Bronchial epithelial cell (primary cell): ENCODE measurements around the gene FAT1. TPM values are rescaled to one million over a fixed set of nuclear protein-coding genes. Genes with fewer than 3 reads are reported as not detected.
A peak's percentile ranks its signal among the peaks of the same experiment; 100 is the strongest.

Experiments
- DNase-seq: peaks from one replicate; pipeline ENCODE4 v3.0.0-alpha.2; 2010; ENCODE audit warnings: low read depth
- FAIRE-seq: peaks from 2 replicates; lab custom pipeline; 2011; peaks lifted over from hg19 to GRCh38; lab: Jason Lieb, UNC
- H3K27me3 ChIP-seq: 2 replicates; pipeline ENCODE4 v1.5.1; 2011; ENCODE audit warnings: low read length; ENCODE audit not compliant: control insufficient read depth, insufficient read depth
- H3K36me3 ChIP-seq: 2 replicates; pipeline ENCODE4 v1.5.1; 2011; ENCODE audit warnings: low read length; ENCODE audit not compliant: control insufficient read depth, insufficient read depth
- H3K4me3 ChIP-seq: 2 replicates; pipeline ENCODE4 v1.5.1; 2011; ENCODE audit warnings: mild to moderate bottlenecking, low read depth, low read length, control low read depth
- total RNA-seq: library from RNA; depleted of rRNA; stranded (reverse); fragments of >200 nt; gene quantifications from 2 replicates; pipeline ENCODE4 v1.2.1, GENCODE V29; 2014
- TF ChIP-seq, protein P1 (sequence below): IDR thresholded peaks from 2 replicates; pipeline ENCODE4 v1.5.1; 2011; ENCODE audit warnings: mild to moderate bottlenecking, moderate library complexity, low read length, control low read depth, inconsistent platforms; ENCODE audit not compliant: insufficient read depth, severe bottlenecking

Gene FAT1, protein sequence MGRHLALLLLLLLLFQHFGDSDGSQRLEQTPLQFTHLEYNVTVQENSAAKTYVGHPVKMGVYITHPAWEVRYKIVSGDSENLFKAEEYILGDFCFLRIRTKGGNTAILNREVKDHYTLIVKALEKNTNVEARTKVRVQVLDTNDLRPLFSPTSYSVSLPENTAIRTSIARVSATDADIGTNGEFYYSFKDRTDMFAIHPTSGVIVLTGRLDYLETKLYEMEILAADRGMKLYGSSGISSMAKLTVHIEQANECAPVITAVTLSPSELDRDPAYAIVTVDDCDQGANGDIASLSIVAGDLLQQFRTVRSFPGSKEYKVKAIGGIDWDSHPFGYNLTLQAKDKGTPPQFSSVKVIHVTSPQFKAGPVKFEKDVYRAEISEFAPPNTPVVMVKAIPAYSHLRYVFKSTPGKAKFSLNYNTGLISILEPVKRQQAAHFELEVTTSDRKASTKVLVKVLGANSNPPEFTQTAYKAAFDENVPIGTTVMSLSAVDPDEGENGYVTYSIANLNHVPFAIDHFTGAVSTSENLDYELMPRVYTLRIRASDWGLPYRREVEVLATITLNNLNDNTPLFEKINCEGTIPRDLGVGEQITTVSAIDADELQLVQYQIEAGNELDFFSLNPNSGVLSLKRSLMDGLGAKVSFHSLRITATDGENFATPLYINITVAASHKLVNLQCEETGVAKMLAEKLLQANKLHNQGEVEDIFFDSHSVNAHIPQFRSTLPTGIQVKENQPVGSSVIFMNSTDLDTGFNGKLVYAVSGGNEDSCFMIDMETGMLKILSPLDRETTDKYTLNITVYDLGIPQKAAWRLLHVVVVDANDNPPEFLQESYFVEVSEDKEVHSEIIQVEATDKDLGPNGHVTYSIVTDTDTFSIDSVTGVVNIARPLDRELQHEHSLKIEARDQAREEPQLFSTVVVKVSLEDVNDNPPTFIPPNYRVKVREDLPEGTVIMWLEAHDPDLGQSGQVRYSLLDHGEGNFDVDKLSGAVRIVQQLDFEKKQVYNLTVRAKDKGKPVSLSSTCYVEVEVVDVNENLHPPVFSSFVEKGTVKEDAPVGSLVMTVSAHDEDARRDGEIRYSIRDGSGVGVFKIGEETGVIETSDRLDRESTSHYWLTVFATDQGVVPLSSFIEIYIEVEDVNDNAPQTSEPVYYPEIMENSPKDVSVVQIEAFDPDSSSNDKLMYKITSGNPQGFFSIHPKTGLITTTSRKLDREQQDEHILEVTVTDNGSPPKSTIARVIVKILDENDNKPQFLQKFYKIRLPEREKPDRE (N-terminal part only)
- 237 and 301 TPM in 2 replicates for total RNA-seq

DNA sequence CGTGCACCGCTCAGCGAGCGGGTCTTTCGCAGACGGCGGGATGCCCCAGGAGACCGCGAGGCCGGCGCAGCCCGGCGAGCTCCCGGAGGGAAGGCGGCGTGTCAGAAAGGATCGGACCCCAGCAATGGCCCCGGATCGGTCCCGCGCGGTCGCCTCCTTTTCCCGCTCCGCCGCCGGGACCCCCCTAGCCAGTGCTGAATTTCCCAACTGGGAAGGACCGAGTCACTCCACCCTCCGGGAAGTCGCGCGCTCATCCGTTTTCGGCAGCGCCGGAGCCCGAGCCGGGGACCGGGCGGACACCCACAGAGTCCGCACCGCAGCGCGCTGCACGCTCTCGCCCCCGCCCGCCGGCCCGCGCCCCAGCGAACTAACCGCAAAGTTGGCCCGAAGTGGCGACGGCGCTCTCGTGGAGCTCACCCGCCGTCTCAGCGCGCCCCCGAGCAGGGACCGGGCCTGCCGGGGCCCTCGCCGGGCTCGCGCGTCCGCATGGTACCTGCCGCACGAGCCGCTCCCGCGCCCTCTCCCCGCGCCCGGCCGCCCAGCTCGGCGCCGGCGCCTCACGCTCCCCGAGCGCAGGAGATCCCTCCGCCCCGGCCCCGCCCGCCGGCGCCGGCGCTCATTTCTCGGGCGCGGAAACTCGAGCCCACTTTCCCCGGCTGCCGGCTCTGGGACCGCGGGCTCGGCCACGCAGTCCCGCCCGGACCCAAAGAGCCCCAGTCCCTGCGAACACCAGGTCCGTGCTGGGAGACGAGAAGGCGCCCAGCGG lies at the start of gene FAT1:
Gene FAT1, minus strand, starts transcription at position 565 of the 766 bp plus-strand sequence. CDS start 14,029 bp downstream, outside the sequence.
- DNase-seq = no peak
- TF ChIP-seq, protein P1, sequence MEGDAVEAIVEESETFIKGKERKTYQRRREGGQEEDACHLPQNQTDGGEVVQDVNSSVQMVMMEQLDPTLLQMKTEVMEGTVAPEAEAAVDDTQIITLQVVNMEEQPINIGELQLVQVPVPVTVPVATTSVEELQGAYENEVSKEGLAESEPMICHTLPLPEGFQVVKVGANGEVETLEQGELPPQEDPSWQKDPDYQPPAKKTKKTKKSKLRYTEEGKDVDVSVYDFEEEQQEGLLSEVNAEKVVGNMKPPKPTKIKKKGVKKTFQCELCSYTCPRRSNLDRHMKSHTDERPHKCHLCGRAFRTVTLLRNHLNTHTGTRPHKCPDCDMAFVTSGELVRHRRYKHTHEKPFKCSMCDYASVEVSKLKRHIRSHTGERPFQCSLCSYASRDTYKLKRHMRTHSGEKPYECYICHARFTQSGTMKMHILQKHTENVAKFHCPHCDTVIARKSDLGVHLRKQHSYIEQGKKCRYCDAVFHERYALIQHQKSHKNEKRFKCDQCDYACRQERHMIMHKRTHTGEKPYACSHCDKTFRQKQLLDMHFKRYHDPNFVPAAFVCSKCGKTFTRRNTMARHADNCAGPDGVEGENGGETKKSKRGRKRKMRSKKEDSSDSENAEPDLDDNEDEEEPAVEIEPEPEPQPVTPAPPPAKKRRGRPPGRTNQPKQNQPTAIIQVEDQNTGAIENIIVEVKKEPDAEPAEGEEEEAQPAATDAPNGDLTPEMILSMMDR = no peak
- no peaks in the 10 kb centered on the region for H3K27me3 ChIP-seq

GRCh38 chr4:186772936-186773487 lies 49.4 kb upstream of the FAT1 start:
- H3K27me3 ChIP-seq = no peaks in the 10 kb centered on the region
- TF ChIP-seq, protein P1 = no peak
- H3K36me3 ChIP-seq = no peaks in the 10 kb centered on the region
- FAIRE-seq = no peak
- no peak overlapping the region for H3K4me3 ChIP-seq
- DNase-seq = peak; percentile 53

More for the DNA sequence above, at the start of gene FAT1:
- Histone ChIP-seq H3K4me3 (peak within 1 kb of the TSS; percentile 61), H3K36me3 (no peaks in the 10 kb centered on the region)
- FAIRE-seq = no peak

GRCh38 chr4:186771624-186772023 lies 48.0 kb upstream of the FAT1 start:
- TF ChIP-seq, protein P1 = no peak
- no peak overlapping the region for H3K4me3 ChIP-seq
- FAIRE-seq (no peak), DNase-seq (no peak)
- no peaks in the 10 kb centered on the region for H3K36me3 ChIP-seq
- H3K27me3 ChIP-seq = no peaks in the 10 kb centered on the region

GRCh38 chr4:186770481-186771175 lies 47.0 kb upstream of the FAT1 start:
- H3K4me3 ChIP-seq = no peak overlapping the region
- TF ChIP-seq, protein P1 = no peak
- no peak for FAIRE-seq
- DNase-seq = peak; percentile 89
- no peaks in the 10 kb centered on the region for H3K27me3 ChIP-seq
- H3K36me3 ChIP-seq = no peaks in the 10 kb centered on the region
